Measurements from ENCODE around the gene MARS1.

MARS1 gene

GRCh38 chr12:57470970-57471656 is 16.8 kb upstream of the MARS1 start:
- DNase-seq (ENCODE audit: extremely low read depth in 1 of 2, low read depth in 1 of 2), result no peak

- no peak for DNase-seq (ENCODE audit: extremely low read depth in 1 of 2, low read depth in 1 of 2)
These were observed 16.2 kb upstream of the MARS1 start for GRCh38 chr12:57471661-57472060.

GRCh38 chr12:57472391-57472790 is 15.5 kb upstream of the MARS1 start:
- no peak for DNase-seq (ENCODE audit: extremely low read depth in 1 of 2, low read depth in 1 of 2)

GRCh38 chr12:57473392-57473791 is 14.5 kb upstream of the MARS1 start:
- no peak for DNase-seq (ENCODE audit: extremely low read depth in 1 of 2, low read depth in 1 of 2)

GRCh38 chr12:57473886-57474285 is 14.0 kb upstream of the MARS1 start:
- no peak for DNase-seq (ENCODE audit: extremely low read depth in 1 of 2, low read depth in 1 of 2)

- no peak for DNase-seq (ENCODE audit: extremely low read depth in 1 of 2, low read depth in 1 of 2)
These were observed 13.4 kb upstream of the MARS1 start for GRCh38 chr12:57474430-57474829.

GRCh38 chr12:57474862-57475261 is 13.0 kb upstream of the MARS1 start:
- no peak for DNase-seq (ENCODE audit: extremely low read depth in 1 of 2, low read depth in 1 of 2)

- DNase-seq (ENCODE audit: extremely low read depth in 1 of 2, low read depth in 1 of 2), result no peak
These were observed 12.4 kb upstream of the MARS1 start for GRCh38 chr12:57475271-57476161.

- no peak for DNase-seq (ENCODE audit: extremely low read depth in 1 of 2, low read depth in 1 of 2)
These were observed 11.5 kb upstream of the MARS1 start for GRCh38 chr12:57476162-57476992.

GRCh38 chr12:57476993-57477709 is 10.7 kb upstream of the MARS1 start:
- no peak for DNase-seq (ENCODE audit: extremely low read depth in 1 of 2, low read depth in 1 of 2)

- DNase-seq (ENCODE audit: extremely low read depth in 1 of 2, low read depth in 1 of 2), result no peak
These were observed 9.9 kb upstream of the MARS1 start for GRCh38 chr12:57477710-57478681.

GRCh38 chr12:57479043-57479375 is 8.9 kb upstream of the MARS1 start:
- no peak for DNase-seq (ENCODE audit: extremely low read depth in 1 of 2, low read depth in 1 of 2)

- no peak for DNase-seq (ENCODE audit: extremely low read depth in 1 of 2, low read depth in 1 of 2)
These were observed 8.3 kb upstream of the MARS1 start, which contains the start of gene ARHGAP9 for GRCh38 chr12:57479376-57480115. Gene ARHGAP9 (minus strand): TSS chr12:57479866. CDS start chr12:57479406, 460 bp downstream.

- DNase-seq (ENCODE audit: extremely low read depth in 1 of 2, low read depth in 1 of 2), result no peak
These were observed 6.2 kb upstream of the MARS1 start for GRCh38 chr12:57481671-57482070.

GRCh38 chr12:57483466-57483865 is 4.4 kb upstream of the MARS1 start:
- no peak for DNase-seq (ENCODE audit: extremely low read depth in 1 of 2, low read depth in 1 of 2)

- DNase-seq (ENCODE audit: extremely low read depth in 1 of 2, low read depth in 1 of 2), result no peak
These were observed 2.2 kb upstream of the MARS1 start for GRCh38 chr12:57485695-57486094.

- DNase-seq (ENCODE audit: extremely low read depth in 1 of 2, low read depth in 1 of 2), result no peak
These were observed 742 bp upstream of the MARS1 start for GRCh38 chr12:57487055-57487596.

GRCh38 chr12:57488402-57489156 is 711 bp downstream of the MARS1 start:
- no peak for DNase-seq (ENCODE audit: extremely low read depth in 1 of 2, low read depth in 1 of 2)
